Measurements from ENCODE around the gene ERP44. TPM values are rescaled to one million over a fixed set of nuclear protein-coding genes. Genes with fewer than 3 reads are reported as not detected.
A peak's percentile ranks its signal among the peaks of the same experiment; 100 is the strongest.

The ERP44 gene
- polyA plus RNA-seq, 1 donor (not counting 4 experiments of a cell fraction or from before 2014, with no cell fraction given): 17.6 TPM

- dilution Hi-C loops (cut with MboI; ENCODE audit: extremely low pct_ligation_motif_present, low sequenced_read_pairs): no loop called here
- H3K36me3 ChIP-seq (ENCODE audit: control insufficient read depth in 2 of 2, extremely low read depth in 1 of 2, insufficient read depth in 2 of 2, low read length in 2 of 2): peaks cover 0 to 1% of the 10 kb centered on the region in 2 experiments
- FAIRE-seq: no peak
These were observed 151.4 kb downstream of the ERP44 start for GRCh38 chr9:99947395-99947794.

GRCh38 chr9:99936947-99937587 is 161.7 kb downstream of the ERP44 start:
- FAIRE-seq (no peak), DNase-seq (ENCODE audit: low read depth, low spot score) (no peak)
- H2AFZ ChIP-seq (ENCODE audit: control insufficient read depth, low read length): no peak overlapping the region
- H3K9me3 ChIP-seq (ENCODE audit: control insufficient read depth, low read depth, low read length): no peaks in the 10 kb centered on the region
- H3K36me3 ChIP-seq (ENCODE audit: control insufficient read depth in 2 of 2, extremely low read depth in 1 of 2, insufficient read depth in 2 of 2, low read length in 2 of 2): no peaks in the 10 kb centered on the region
- H3K9me1 ChIP-seq (ENCODE audit: control insufficient read depth, extremely low read depth, insufficient read depth, low read length): no peaks in the 10 kb centered on the region
- no peaks in the 10 kb centered on the region for H3K4me1 ChIP-seq (ENCODE audit: control insufficient read depth, extremely low read depth, insufficient read depth, low read length)
- no peak overlapping the region for H3K4me3 ChIP-seq (ENCODE audit: control insufficient read depth in 2 of 3, extremely low read depth in 1 of 3, insufficient read depth in 2 of 3, low read depth in 1 of 3, low read length in 3 of 3)
- H3K4me2 ChIP-seq (ENCODE audit: control insufficient read depth, extremely low read depth, insufficient read depth, low read depth, low read length): no peak overlapping the region
- no peak overlapping the region for H3K9ac ChIP-seq (ENCODE audit: control insufficient read depth, extremely low read depth, insufficient read depth, low read length)
- TF ChIP-seq, protein P1, sequence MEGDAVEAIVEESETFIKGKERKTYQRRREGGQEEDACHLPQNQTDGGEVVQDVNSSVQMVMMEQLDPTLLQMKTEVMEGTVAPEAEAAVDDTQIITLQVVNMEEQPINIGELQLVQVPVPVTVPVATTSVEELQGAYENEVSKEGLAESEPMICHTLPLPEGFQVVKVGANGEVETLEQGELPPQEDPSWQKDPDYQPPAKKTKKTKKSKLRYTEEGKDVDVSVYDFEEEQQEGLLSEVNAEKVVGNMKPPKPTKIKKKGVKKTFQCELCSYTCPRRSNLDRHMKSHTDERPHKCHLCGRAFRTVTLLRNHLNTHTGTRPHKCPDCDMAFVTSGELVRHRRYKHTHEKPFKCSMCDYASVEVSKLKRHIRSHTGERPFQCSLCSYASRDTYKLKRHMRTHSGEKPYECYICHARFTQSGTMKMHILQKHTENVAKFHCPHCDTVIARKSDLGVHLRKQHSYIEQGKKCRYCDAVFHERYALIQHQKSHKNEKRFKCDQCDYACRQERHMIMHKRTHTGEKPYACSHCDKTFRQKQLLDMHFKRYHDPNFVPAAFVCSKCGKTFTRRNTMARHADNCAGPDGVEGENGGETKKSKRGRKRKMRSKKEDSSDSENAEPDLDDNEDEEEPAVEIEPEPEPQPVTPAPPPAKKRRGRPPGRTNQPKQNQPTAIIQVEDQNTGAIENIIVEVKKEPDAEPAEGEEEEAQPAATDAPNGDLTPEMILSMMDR (optimal IDR thresholded peaks at IDR 0.05 in 1 of 3, IDR thresholded peaks at IDR 0.05 in 1 of 3, conservative IDR thresholded peaks at IDR 0.05 in 1 of 3; ENCODE audit: extremely low read depth in 1 of 3, insufficient read depth in 2 of 3, low read length in 3 of 3): no peak
- TF ChIP-seq EZH2 (IDR thresholded peaks at IDR 0.05; ENCODE audit: low read length): no peak
- no peak overlapping the region for H3K27ac ChIP-seq (ENCODE audit: control insufficient read depth, insufficient read depth, low read length)
- H3K79me2 ChIP-seq (ENCODE audit: control insufficient read depth, insufficient read depth, low read length): no peaks in the 10 kb centered on the region
- dilution Hi-C loops (cut with MboI; ENCODE audit: extremely low pct_ligation_motif_present, low sequenced_read_pairs): no loop called here
- H3K27me3 ChIP-seq (ENCODE audit: control insufficient read depth, extremely low read depth, insufficient read depth, low read length): no peaks in the 10 kb centered on the region
- H4K20me1 ChIP-seq (ENCODE audit: control insufficient read depth, extremely low read depth, insufficient read depth, low read length): no peaks in the 10 kb centered on the region

More at GRCh38 chr9:99947395-99947794, 151.4 kb downstream of the ERP44 start:
- no peak overlapping the region for H3K9ac ChIP-seq (ENCODE audit: control insufficient read depth, extremely low read depth, insufficient read depth, low read length)
- no peaks in the 10 kb centered on the region for H4K20me1 ChIP-seq (ENCODE audit: control insufficient read depth, extremely low read depth, insufficient read depth, low read length)
- H3K79me2 ChIP-seq (ENCODE audit: control insufficient read depth, insufficient read depth, low read length): no peaks in the 10 kb centered on the region
- H3K4me3 ChIP-seq (ENCODE audit: control insufficient read depth in 2 of 3, extremely low read depth in 1 of 3, insufficient read depth in 2 of 3, low read depth in 1 of 3, low read length in 3 of 3): no peak overlapping the region
- no peaks in the 10 kb centered on the region for H3K9me1 ChIP-seq (ENCODE audit: control insufficient read depth, extremely low read depth, insufficient read depth, low read length)
- no peak overlapping the region for H3K27ac ChIP-seq (ENCODE audit: control insufficient read depth, insufficient read depth, low read length)
- H3K27me3 ChIP-seq (ENCODE audit: control insufficient read depth, extremely low read depth, insufficient read depth, low read length): no peaks in the 10 kb centered on the region
- DNase-seq (ENCODE audit: low read depth, low spot score): no peak
- no peak overlapping the region for H2AFZ ChIP-seq (ENCODE audit: control insufficient read depth, low read length)
- H3K4me2 ChIP-seq (ENCODE audit: control insufficient read depth, extremely low read depth, insufficient read depth, low read depth, low read length): no peak overlapping the region
- H3K4me1 ChIP-seq (ENCODE audit: control insufficient read depth, extremely low read depth, insufficient read depth, low read length): no peaks in the 10 kb centered on the region
- TF ChIP-seq, protein P1 (optimal IDR thresholded peaks at IDR 0.05 in 1 of 3, IDR thresholded peaks at IDR 0.05 in 1 of 3, conservative IDR thresholded peaks at IDR 0.05 in 1 of 3; ENCODE audit: extremely low read depth in 1 of 3, insufficient read depth in 2 of 3, low read length in 3 of 3): peak in 1 of 3 experiments; percentile 3
- no peak for TF ChIP-seq EZH2 (IDR thresholded peaks at IDR 0.05; ENCODE audit: low read length)
- H3K9me3 ChIP-seq (ENCODE audit: control insufficient read depth, low read depth, low read length): no peaks in the 10 kb centered on the region
